DND-41 (cell line): ENCODE data around the gene SCG5.

Experiments used
- ATAC-seq: fragments of 200-7000 bp; cut with Tn5 transposase; 3 replicates; pipeline ENCODE4 v1.9.1; 2021; ENCODE audit warnings: low read depth; ENCODE audit not compliant: insufficient read depth
- DNase-seq: peaks from one replicate; pipeline ENCODE4 v3.0.0-alpha.2; 2020
- H2AFZ ChIP-seq: 2 replicates; pipeline ENCODE4 v1.6.0; 2012; ENCODE audit warnings: low read depth, low read length
- H3K27ac ChIP-seq: 2 replicates; pipeline ENCODE4 v1.5.1; 2012; ENCODE audit warnings: low read length, inconsistent platforms
- H3K27me3 ChIP-seq: fragments of 200-600 bp; sonication (generic); 2 replicates; pipeline ENCODE4 v1.6.0; 2012; ENCODE audit warnings: low read length, mild to moderate bottlenecking, inconsistent platforms; ENCODE audit not compliant: insufficient read depth, poor library complexity
- H3K36me3 ChIP-seq: 2 replicates; pipeline ENCODE4 v1.5.1; 2012; ENCODE audit warnings: low read length, inconsistent platforms; ENCODE audit not compliant: insufficient read depth
- H3K4me1 ChIP-seq: 2 replicates; pipeline ENCODE4 v1.5.1; 2012; ENCODE audit warnings: mild to moderate bottlenecking, low read length; ENCODE audit not compliant: insufficient read depth
- H3K4me2 ChIP-seq: 2 replicates; pipeline ENCODE4 v1.6.0; 2012; ENCODE audit warnings: mild to moderate bottlenecking, moderate library complexity, low read length, inconsistent platforms; ENCODE audit not compliant: insufficient read depth
- H3K4me3 ChIP-seq, 2 experiments: fragments of 200-600 bp in 1 of 2; shearing (Covaris generic) in 1 of 2; 2 replicates each; pipeline ENCODE4 v1.5.1; 2012 to 2016; ENCODE audit warnings: inconsistent platforms in 2 of 2, low read length in 2 of 2, mild to moderate bottlenecking in 2 of 2, low read depth in 1 of 2, moderate library complexity in 1 of 2
- H3K79me2 ChIP-seq: 2 replicates; pipeline ENCODE4 v1.6.0; 2012; ENCODE audit warnings: low read length, inconsistent platforms; ENCODE audit not compliant: insufficient read depth
- H3K9ac ChIP-seq: 2 replicates; pipeline ENCODE4 v1.6.0; 2012; ENCODE audit warnings: low read depth, mild to moderate bottlenecking, inconsistent platforms, low read length, moderate library complexity
- H3K9me3 ChIP-seq: 2 replicates; pipeline ENCODE4 v1.5.1; 2012; ENCODE audit warnings: low read length, moderate library complexity, mild to moderate bottlenecking, inconsistent platforms; ENCODE audit not compliant: insufficient read depth, severe bottlenecking
- H4K20me1 ChIP-seq: 2 replicates; pipeline ENCODE4 v1.6.0; 2012; ENCODE audit warnings: low read length; ENCODE audit not compliant: insufficient read depth
- CTCF ChIP-seq: IDR thresholded peaks from 2 replicates; pipeline ENCODE4 v1.5.1; 2012; ENCODE audit warnings: borderline replicate concordance, low read length, moderate library complexity, mild to moderate bottlenecking; ENCODE audit not compliant: poor library complexity, severe bottlenecking; ENCODE audit errors: extremely low read depth
- EZH2 ChIP-seq: IDR thresholded peaks from 3 replicates; pipeline ENCODE4 v1.6.1; 2012; ENCODE audit warnings: borderline replicate concordance, low read depth, mild to moderate bottlenecking, moderate library complexity, low read length, inconsistent platforms; ENCODE audit not compliant: severe bottlenecking

SCG5 gene

GRCh38 chr15:32670623-32671022 lies 29.1 kb downstream of the SCG5 start:
- H3K9ac ChIP-seq, result no peak overlapping the region
- no peaks in the 10 kb centered on the region for H4K20me1 ChIP-seq
- DNase-seq (no peak), ATAC-seq (no peak)
- no peak overlapping the region for H3K27ac ChIP-seq
- no peaks in the 10 kb centered on the region for H3K79me2 ChIP-seq
- no peaks in the 10 kb centered on the region for H3K27me3 ChIP-seq
- no peak overlapping the region for H3K4me2 ChIP-seq
- H3K36me3 ChIP-seq, result no peaks in the 10 kb centered on the region
- H3K4me3 ChIP-seq, result no peak overlapping the region
- H2AFZ ChIP-seq, result no peak overlapping the region
- TF ChIP-seq EZH2 (no peak), CTCF (no peak)
- H3K4me1 ChIP-seq, result no peaks in the 10 kb centered on the region
- no peaks in the 10 kb centered on the region for H3K9me3 ChIP-seq

- Histone ChIP-seq H3K9me3 (no peaks in the 10 kb centered on the region), H3K9ac (no peak overlapping the region), H3K27me3 (no peaks in the 10 kb centered on the region), H3K36me3 (no peaks in the 10 kb centered on the region), H3K4me2 (no peak overlapping the region), H2AFZ (no peak overlapping the region), H3K4me3 (no peak overlapping the region), H4K20me1 (no peaks in the 10 kb centered on the region), H3K27ac (no peak overlapping the region), H3K79me2 (no peaks in the 10 kb centered on the region), H3K4me1 (no peaks in the 10 kb centered on the region)
- DNase-seq (no peak), ATAC-seq (no peak)
- TF ChIP-seq CTCF, result no peak
- no peak for TF ChIP-seq EZH2
These were observed 30.1 kb downstream of the SCG5 start for GRCh38 chr15:32671339-32672325.

GRCh38 chr15:32674681-32675080 lies 33.2 kb downstream of the SCG5 start:
- no peak for ATAC-seq
- Histone ChIP-seq H3K27me3 (no peaks in the 10 kb centered on the region), H3K9ac (no peak overlapping the region), H3K79me2 (no peaks in the 10 kb centered on the region), H3K27ac (no peak overlapping the region), H3K9me3 (no peaks in the 10 kb centered on the region), H3K36me3 (no peaks in the 10 kb centered on the region), H3K4me1 (no peaks in the 10 kb centered on the region), H4K20me1 (no peaks in the 10 kb centered on the region), H3K4me3 (no peak overlapping the region), H2AFZ (no peak overlapping the region), H3K4me2 (no peak overlapping the region)
- DNase-seq, result no peak
- TF ChIP-seq EZH2, result no peak
- TF ChIP-seq CTCF, result no peak
